CD4-positive, alpha-beta T cell (primary cell): ENCODE data around the gene GP1BA. TPM values are rescaled to one million over a fixed set of nuclear protein-coding genes. Genes with fewer than 3 reads are reported as not detected.
A peak's percentile ranks its signal among the peaks of the same experiment; 100 is the strongest.

ENCODE experiments used
- ATAC-seq: fragments of 200-7000 bp; cut with Tn5 transposase; one replicate; pipeline ENCODE4 v1.10.0; 2022; ENCODE audit warnings: mild to moderate bottlenecking; ENCODE audit not compliant: poor library complexity
- CTCF ChIA-PET: fragments of 350-600 bp; sonication (Branson Sonifier 250); formaldehyde crosslinking; loops from one replicate; lab custom pipeline; 2021; ENCODE audit warnings: antibody characterized with exemption, inconsistent platforms; lab: Charles Lee
- POLR2A ChIA-PET: fragments of 350-600 bp; sonication (Branson Sonifier 250); formaldehyde crosslinking; loops from one replicate; lab custom pipeline; 2021; ENCODE audit warnings: antibody characterized with exemption, inconsistent platforms; lab: Charles Lee
- DNase-seq, 14 experiments: peaks; one replicate each; pipeline ENCODE4 v3.0.0-alpha.2; 2013 to 2020; ENCODE audit warnings: mixed read lengths in 2 of 14
- H3K27ac ChIP-seq, 2 donors: one replicate each; pipeline versions ENCODE4 v1.5.1 to v1.7.0; 2013; ENCODE audit warnings: low read length in 2 of 2, low read depth in 1 of 2, mild to moderate bottlenecking in 1 of 2
- H3K27me3 ChIP-seq, 2 experiments: 1 replicate in 1 of 2; 2 replicates in 1 of 2; pipeline versions ENCODE4 v1.6.1 to v1.7.0; 2013; ENCODE audit warnings: low read length in 2 of 2, control low read depth in 1 of 2, mild to moderate bottlenecking in 1 of 2, moderate library complexity in 1 of 2; ENCODE audit not compliant: insufficient read depth in 2 of 2, control insufficient read depth in 1 of 2
- H3K36me3 ChIP-seq: one replicate; pipeline ENCODE4 v1.6.1; 2013; ENCODE audit warnings: low read length, control low read depth; ENCODE audit not compliant: insufficient read depth
- H3K4me1 ChIP-seq: one replicate; pipeline ENCODE4 v1.6.1; 2013; ENCODE audit warnings: low read length, control low read depth; ENCODE audit not compliant: insufficient read depth
- H3K4me3 ChIP-seq: one replicate; pipeline ENCODE4 v1.5.1; 2013; ENCODE audit warnings: mild to moderate bottlenecking, low read length, moderate library complexity
- H3K9me3 ChIP-seq, 2 experiments: 1 replicate in 1 of 2; 2 replicates in 1 of 2; pipeline versions ENCODE4 v1.6.1 to v1.7.0; 2013; ENCODE audit warnings: low read length in 2 of 2, mild to moderate bottlenecking in 2 of 2, control low read depth in 1 of 2, moderate library complexity in 1 of 2; ENCODE audit not compliant: control insufficient read depth in 1 of 2, insufficient read depth in 1 of 2
- H3K27ac Mint-ChIP-seq: one replicate; pipeline ENCODE4 v1.8.0; 2020; ENCODE audit warnings: mixed read lengths
- H3K27me3 Mint-ChIP-seq: one replicate; pipeline ENCODE4 v1.8.0; 2021; ENCODE audit warnings: mixed read lengths
- H3K36me3 Mint-ChIP-seq: one replicate; pipeline ENCODE4 v1.8.0; 2021; ENCODE audit warnings: low read depth, mixed read lengths
- H3K4me1 Mint-ChIP-seq: one replicate; pipeline ENCODE4 v1.8.0; 2021; ENCODE audit warnings: low read depth, mixed read lengths
- H3K4me3 Mint-ChIP-seq: one replicate; pipeline ENCODE4 v1.8.0; 2020; ENCODE audit warnings: mild to moderate bottlenecking, mixed read lengths
- H3K9me3 Mint-ChIP-seq: one replicate; pipeline ENCODE4 v1.8.0; 2020; ENCODE audit warnings: mixed read lengths
- intact Hi-C, 2 experiments: fragments of 100-400 bp; cut with DNase I in 1 of 2; cut with micrococcal nuclease in 1 of 2; formaldehyde crosslinking; loops; one replicate each; pipeline versions ENCODE4 v1.15.1 to v1.9.0; 2023 to 2025; cut with DNase I, micrococcal nuclease
- total RNA-seq, 174 experiments: library from RNA in 2 of 174; stranded (reverse) in 2 of 174; gene quantifications; one replicate each; pipeline ENCODE4 v1.2.3 and lab custom pipeline; 2021 to 2026
- TF ChIP-seq, protein P1 (sequence below): fragments of 200-600 bp; IDR thresholded peaks from one replicate; pipeline ENCODE4 v1.8.0; 2022; ENCODE audit warnings: antibody characterized with exemption, mild to moderate bottlenecking

GP1BA gene
- total RNA-seq, 2 experiments from 2014 or later = not detected

DNA sequence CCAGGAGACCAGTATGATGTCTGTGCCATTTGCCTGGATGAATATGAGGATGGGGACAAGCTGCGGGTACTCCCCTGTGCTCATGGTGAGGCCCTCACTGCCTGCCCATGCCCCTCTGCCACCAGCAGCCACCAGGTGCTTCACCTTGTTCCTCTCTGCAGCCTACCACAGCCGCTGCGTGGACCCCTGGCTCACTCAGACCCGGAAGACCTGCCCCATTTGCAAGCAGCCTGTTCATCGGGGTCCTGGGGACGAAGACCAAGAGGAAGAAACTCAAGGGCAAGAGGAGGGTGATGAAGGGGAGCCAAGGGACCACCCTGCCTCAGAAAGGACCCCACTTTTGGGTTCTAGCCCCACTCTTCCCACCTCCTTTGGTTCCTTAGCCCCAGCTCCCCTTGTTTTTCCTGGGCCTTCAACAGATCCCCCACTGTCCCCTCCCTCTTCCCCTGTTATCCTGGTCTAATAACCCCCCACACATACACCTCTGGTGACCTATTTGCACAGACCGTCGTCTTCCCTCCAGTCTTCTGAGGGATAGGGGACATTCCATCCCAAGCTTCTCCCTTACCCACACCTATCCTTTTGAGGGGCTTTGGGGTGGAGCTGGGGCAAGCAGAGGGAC, 12.6 kb downstream of the GP1BA start:
- H3K4me1 ChIP-seq = peaks cover 67% of the 10 kb centered on the region
- H3K4me3 ChIP-seq = peak overlapping the region; percentile 99
- intact Hi-C loops = loop anchor here (5.0 kb wide), 4 partner anchors 42 to 232 kb away; partner anchors contain the start of genes ARRB2 (in 2 of the 2), CAMTA2 (in 1 of the 2) and CHRNE (in 1 of the 2)
- peaks cover 0 to 3% of the 10 kb centered on the region in 2 experiments for H3K9me3 ChIP-seq
- ChIA-PET POLR2A (interaction anchor here (0.9 to 13.9 kb wide), 8 partner anchors 10 to 97 kb away, joined by 3 to 350 read pairs (median 4); partner anchors contain the start of genes C17orf107, CHRNE, INCA1 and KIF1C), CTCF (no interaction called here)
- no peaks in the 10 kb centered on the region for H3K27me3 ChIP-seq
- H3K27ac ChIP-seq = peak overlapping the region; percentile 61 to 98
- DNase-seq = peak in 2 of 14 experiments; percentile 26 to 41
- peaks cover 51% of the 10 kb centered on the region for H3K36me3 ChIP-seq
- TF ChIP-seq, protein P1, sequence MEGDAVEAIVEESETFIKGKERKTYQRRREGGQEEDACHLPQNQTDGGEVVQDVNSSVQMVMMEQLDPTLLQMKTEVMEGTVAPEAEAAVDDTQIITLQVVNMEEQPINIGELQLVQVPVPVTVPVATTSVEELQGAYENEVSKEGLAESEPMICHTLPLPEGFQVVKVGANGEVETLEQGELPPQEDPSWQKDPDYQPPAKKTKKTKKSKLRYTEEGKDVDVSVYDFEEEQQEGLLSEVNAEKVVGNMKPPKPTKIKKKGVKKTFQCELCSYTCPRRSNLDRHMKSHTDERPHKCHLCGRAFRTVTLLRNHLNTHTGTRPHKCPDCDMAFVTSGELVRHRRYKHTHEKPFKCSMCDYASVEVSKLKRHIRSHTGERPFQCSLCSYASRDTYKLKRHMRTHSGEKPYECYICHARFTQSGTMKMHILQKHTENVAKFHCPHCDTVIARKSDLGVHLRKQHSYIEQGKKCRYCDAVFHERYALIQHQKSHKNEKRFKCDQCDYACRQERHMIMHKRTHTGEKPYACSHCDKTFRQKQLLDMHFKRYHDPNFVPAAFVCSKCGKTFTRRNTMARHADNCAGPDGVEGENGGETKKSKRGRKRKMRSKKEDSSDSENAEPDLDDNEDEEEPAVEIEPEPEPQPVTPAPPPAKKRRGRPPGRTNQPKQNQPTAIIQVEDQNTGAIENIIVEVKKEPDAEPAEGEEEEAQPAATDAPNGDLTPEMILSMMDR = no peak
- H3K27ac Mint-ChIP-seq = peak overlapping the region; percentile 90
- H3K4me1 Mint-ChIP-seq = peaks cover 71% of the 10 kb centered on the region
- peaks cover 80% of the 10 kb centered on the region for H3K36me3 Mint-ChIP-seq
- no peak for ATAC-seq
- H3K4me3 Mint-ChIP-seq = peak overlapping the region; percentile 99
- no peaks in the 10 kb centered on the region for H3K9me3 Mint-ChIP-seq
- no peaks in the 10 kb centered on the region for H3K27me3 Mint-ChIP-seq

DNA sequence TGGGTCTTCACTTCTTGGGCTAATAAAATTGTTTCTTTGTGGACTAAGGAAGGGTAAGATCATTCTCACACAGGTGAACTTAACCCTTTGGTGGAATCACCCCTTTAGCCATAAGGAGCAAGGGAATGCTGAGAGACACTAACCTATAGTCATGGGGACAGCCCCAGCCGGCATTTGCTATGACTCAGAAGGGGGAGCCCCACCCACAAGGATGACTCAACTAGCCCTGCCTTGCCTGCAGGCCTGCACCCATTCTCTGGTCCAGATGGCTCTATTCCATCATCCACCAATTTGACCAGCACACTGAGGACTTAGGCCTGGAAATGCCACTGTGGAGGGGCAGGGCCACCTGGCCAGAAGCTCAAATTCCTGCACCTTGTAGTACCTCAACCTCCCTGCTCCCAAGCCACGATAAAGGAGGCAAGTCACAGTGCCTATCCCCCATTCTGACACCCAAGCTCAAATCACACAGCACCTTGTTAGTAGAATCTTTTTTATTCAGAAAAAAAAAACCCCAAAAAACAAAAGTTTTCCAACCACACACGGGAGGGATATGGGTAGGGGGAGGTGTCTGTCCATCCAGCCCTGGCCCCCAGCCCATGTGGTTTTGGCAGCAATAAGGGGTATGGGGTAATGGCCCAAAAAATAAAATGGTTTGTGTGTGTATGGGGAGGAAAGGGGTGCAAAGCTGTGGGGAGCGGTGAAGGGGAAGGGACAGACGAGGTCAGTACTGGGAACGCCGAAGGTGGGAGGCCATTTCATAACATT, 13.3 kb downstream of the GP1BA start:
- Mint-ChIP-seq H3K9me3 (no peaks in the 10 kb centered on the region), H3K4me1 (peaks cover 69% of the 10 kb centered on the region), H3K4me3 (peak overlapping the region; percentile 99), H3K27ac (peak overlapping the region; percentile 90), H3K36me3 (peaks cover 75% of the 10 kb centered on the region), H3K27me3 (no peaks in the 10 kb centered on the region)
- H3K27ac ChIP-seq = peak overlapping the region; percentile 61 to 98
- DNase-seq (peak; percentile 31 to 87 (median 74)), ATAC-seq (peak; percentile 17)
- peaks cover 70% of the 10 kb centered on the region for H3K4me1 ChIP-seq
- intact Hi-C loops = loop anchor here (5.0 kb wide), 2 partner anchors 102 to 233 kb away; partner anchors contain the start of gene ARRB2 (in 2 of the 2)
- no peaks in the 10 kb centered on the region for H3K27me3 ChIP-seq
- peaks cover 0 to 3% of the 10 kb centered on the region in 2 experiments for H3K9me3 ChIP-seq
- ChIA-PET CTCF (interaction anchor here (0.7 to 2.3 kb wide), 2 partner anchors 22 to 42 kb away, joined by 3 to 7 read pairs; partner anchors contain the start of genes CHRNE and SPAG7), POLR2A (interaction anchor here (0.9 to 13.9 kb wide), 9 partner anchors 9 to 104 kb away, joined by 3 to 350 read pairs (median 5); partner anchors contain the start of genes C17orf107, CHRNE, INCA1 and KIF1C)
- H3K4me3 ChIP-seq = peak overlapping the region; percentile 99
- TF ChIP-seq, protein P1 = no peak
- H3K36me3 ChIP-seq = peaks cover 51% of the 10 kb centered on the region

DNA sequence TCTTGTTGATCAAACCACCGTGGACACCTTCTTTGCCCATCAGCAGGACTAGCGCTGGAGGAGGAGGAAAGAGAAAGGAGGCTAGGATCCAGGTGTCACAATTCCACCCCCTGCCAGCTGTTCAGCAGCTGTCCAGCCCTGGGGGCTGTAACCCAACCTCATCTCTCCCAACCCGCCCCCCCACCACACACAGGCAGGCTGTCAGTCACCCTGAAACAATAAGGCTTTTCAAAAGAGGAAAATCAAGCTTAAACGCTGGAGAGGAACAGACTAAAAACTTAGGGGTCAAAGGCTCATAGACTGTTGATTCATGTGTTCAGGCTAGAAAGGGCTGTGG, 13.8 kb downstream of the GP1BA start:
- Mint-ChIP-seq H3K27ac (peak overlapping the region; percentile 90), H3K4me1 (peaks cover 72% of the 10 kb centered on the region), H3K9me3 (no peaks in the 10 kb centered on the region), H3K27me3 (no peaks in the 10 kb centered on the region), H3K4me3 (peak overlapping the region; percentile 99), H3K36me3 (peaks cover 69% of the 10 kb centered on the region)
- H3K9me3 ChIP-seq = peaks cover 0 to 3% of the 10 kb centered on the region in 2 experiments
- H3K27ac ChIP-seq = peak overlapping the region; percentile 61 to 98
- H3K4me1 ChIP-seq = peaks cover 71% of the 10 kb centered on the region
- no peaks in the 10 kb centered on the region for H3K27me3 ChIP-seq
- peak overlapping the region; percentile 99 for H3K4me3 ChIP-seq
- TF ChIP-seq, protein P1 = no peak
- CTCF ChIA-PET = interaction anchor here (0.7 to 2.3 kb wide), 3 partner anchors 21 to 157 kb away, joined by 3 to 7 read pairs (median 3); partner anchors contain the start of genes CHRNE, GLTPD2 and SPAG7
- intact Hi-C loops = loop anchor here (5.0 kb wide), 2 partner anchors 101 to 234 kb away; partner anchors contain the start of gene ARRB2 (in 2 of the 2)
- DNase-seq (no peak), ATAC-seq (no peak)
- peaks cover 51% of the 10 kb centered on the region for H3K36me3 ChIP-seq
- POLR2A ChIA-PET = interaction anchor here (0.9 to 13.9 kb wide), 8 partner anchors 9 to 103 kb away, joined by 3 to 350 read pairs (median 4); partner anchors contain the start of genes CHRNE, INCA1, KIF1C and SPAG7
